Neural progenitor cell (in vitro differentiated cells): ENCODE measurements around the gene RNF212. TPM values are rescaled to one million over a fixed set of nuclear protein-coding genes. Genes with fewer than 3 reads are reported as not detected.

Source experiments
- DNase-seq: peaks from one replicate; pipeline ENCODE4 v3.0.0-alpha.2; 2016; ENCODE audit warnings: low spot score
- H2AFZ ChIP-seq: fragments of 200-600 bp; sonication (generic); replicated peaks from 2 replicates; pipeline ENCODE4 v1.6.1; 2016; ENCODE audit warnings: antibody characterized with exemption
- H3F3A ChIP-seq: fragments of 200-600 bp; sonication (generic); 2 replicates; pipeline ENCODE4 v1.6.1; 2016; ENCODE audit warnings: antibody characterized with exemption, low read depth
- H3K27ac ChIP-seq: fragments of 200-600 bp; sonication (generic); 2 replicates; pipeline ENCODE4 v1.5.1; 2016; ENCODE audit warnings: mild to moderate bottlenecking
- H3K27me3 ChIP-seq: fragments of 200-600 bp; sonication (generic); 2 replicates; pipeline ENCODE4 v1.6.1; 2016; ENCODE audit warnings: mild to moderate bottlenecking, moderate library complexity
- H3K36me3 ChIP-seq: fragments of 200-600 bp; sonication (generic); 2 replicates; pipeline ENCODE4 v1.5.1; 2016
- H3K4me1 ChIP-seq: fragments of 200-600 bp; sonication (generic); 2 replicates; pipeline ENCODE4 v1.6.1; 2016; ENCODE audit warnings: mixed run types
- H3K4me2 ChIP-seq: fragments of 200-600 bp; sonication (generic); 2 replicates; pipeline ENCODE4 v1.6.1; 2016
- H3K4me3 ChIP-seq: fragments of 200-600 bp; sonication (generic); 2 replicates; pipeline ENCODE4 v1.5.1; 2016
- H3K79me2 ChIP-seq: fragments of 200-600 bp; sonication (generic); 2 replicates; pipeline ENCODE4 v1.6.1; 2016; ENCODE audit warnings: low read depth
- H3K9ac ChIP-seq: fragments of 200-600 bp; sonication (generic); 2 replicates; pipeline ENCODE4 v1.6.1; 2016
- H3K9me3 ChIP-seq: fragments of 200-600 bp; sonication (generic); 2 replicates; pipeline ENCODE4 v1.5.1; 2016; ENCODE audit warnings: low read depth
- H4K20me1 ChIP-seq: fragments of 200-600 bp; sonication (generic); 2 replicates; pipeline ENCODE4 v1.6.1; 2016; ENCODE audit warnings: low read depth
- H3K27ac Mint-ChIP-seq: 3 replicates; pipeline ENCODE4 v1.8.0; 2021; ENCODE audit warnings: mixed read lengths
- H3K27me3 Mint-ChIP-seq: 2 replicates; pipeline ENCODE4 v1.8.0; 2022; ENCODE audit warnings: low read depth, mild to moderate bottlenecking, inconsistent platforms, moderate library complexity, mixed read lengths; ENCODE audit not compliant: insufficient read depth
- H3K36me3 Mint-ChIP-seq: 3 replicates; pipeline ENCODE4 v1.8.0; 2021; ENCODE audit warnings: mixed read lengths
- H3K4me1 Mint-ChIP-seq: 3 replicates; pipeline ENCODE4 v1.8.0; 2021; ENCODE audit warnings: mixed read lengths
- H3K4me3 Mint-ChIP-seq: 3 replicates; pipeline ENCODE4 v1.8.0; 2021; ENCODE audit warnings: mild to moderate bottlenecking, moderate library complexity, mixed read lengths
- H3K9me3 Mint-ChIP-seq: 3 replicates; pipeline ENCODE4 v1.8.0; 2020; ENCODE audit warnings: mixed read lengths
- CTCF ChIP-seq: fragments of 200-600 bp; sonication (generic); IDR thresholded peaks from 2 replicates; pipeline ENCODE4 v1.5.1; 2017; ENCODE audit warnings: antibody characterized with exemption, mild to moderate bottlenecking
- EZH2 ChIP-seq: fragments of 200-600 bp; sonication (generic); IDR thresholded peaks from 2 replicates; pipeline ENCODE4 v1.6.1; 2017; ENCODE audit warnings: antibody characterized with exemption, mild to moderate bottlenecking, moderate library complexity
- EZH2phosphoT487 ChIP-seq: fragments of 200-600 bp; sonication (generic); IDR thresholded peaks from 2 replicates; pipeline ENCODE4 v1.6.1; 2017; ENCODE audit warnings: antibody characterized with exemption
- total RNA-seq: library from RNA; depleted of rRNA; stranded (reverse); fragments of >200 nt; gene quantifications from 2 replicates; pipeline ENCODE4 v1.2.3, GENCODE V29; 2015; ENCODE audit warnings: low replicate concordance

RNF212 gene
- total RNA-seq, 1 donor from 2014 or later = 3.4 TPM

DNA sequence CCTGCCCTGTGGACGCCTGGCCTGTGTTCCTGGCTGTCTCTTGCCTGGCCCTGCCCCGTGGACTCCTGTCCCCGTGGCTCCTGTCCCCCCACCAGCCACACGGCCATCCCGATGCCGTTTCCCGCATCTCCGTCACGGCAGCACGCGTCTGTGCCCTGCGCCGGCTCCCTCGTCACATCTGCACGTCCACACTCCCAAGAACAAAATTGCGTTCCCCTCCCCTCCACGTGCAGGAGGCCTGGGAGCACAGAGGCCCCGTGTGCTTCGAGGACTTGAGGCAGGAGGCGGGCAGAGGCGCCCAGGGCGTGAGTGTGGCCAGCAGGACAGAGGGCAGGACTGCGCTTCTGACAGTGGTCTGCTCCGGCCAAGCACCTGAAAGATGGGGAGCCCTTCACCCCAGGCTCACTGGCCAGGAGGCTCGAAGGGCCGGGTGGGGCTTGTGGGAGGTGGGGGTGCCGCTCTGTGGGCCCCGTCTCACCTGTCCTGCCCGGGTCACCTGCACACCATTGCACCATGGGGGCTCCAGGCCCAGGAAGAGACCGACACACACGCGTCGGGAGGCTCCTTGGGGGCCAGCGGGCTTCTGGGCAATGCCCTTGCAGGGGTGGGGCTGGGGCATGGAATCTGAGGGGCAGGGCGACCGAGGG, 84.7 kb downstream of the RNF212 start:
- Histone ChIP-seq H3K27ac (no peak overlapping the region), H3K27me3 (no peaks in the 10 kb centered on the region), H3K36me3 (no peaks in the 10 kb centered on the region), H3K4me3 (no peak overlapping the region), H2AFZ (no peak overlapping the region), H3K4me2 (no peak overlapping the region), H3K9ac (no peak overlapping the region), H3K79me2 (no peaks in the 10 kb centered on the region), H3K9me3 (no peaks in the 10 kb centered on the region), H4K20me1 (peaks cover 6% of the 10 kb centered on the region), H3F3A (peaks cover 5% of the 10 kb centered on the region), H3K4me1 (peaks cover 13% of the 10 kb centered on the region)
- Mint-ChIP-seq H3K9me3 (peaks cover 3% of the 10 kb centered on the region), H3K36me3 (peaks cover 5% of the 10 kb centered on the region), H3K4me1 (peaks cover 4% of the 10 kb centered on the region), H3K4me3 (no peak overlapping the region), H3K27me3 (peaks cover 9% of the 10 kb centered on the region), H3K27ac (no peak overlapping the region)
- no peak for DNase-seq
- TF ChIP-seq CTCF (no peak), EZH2phosphoT487 (no peak), EZH2 (no peak)

DNA sequence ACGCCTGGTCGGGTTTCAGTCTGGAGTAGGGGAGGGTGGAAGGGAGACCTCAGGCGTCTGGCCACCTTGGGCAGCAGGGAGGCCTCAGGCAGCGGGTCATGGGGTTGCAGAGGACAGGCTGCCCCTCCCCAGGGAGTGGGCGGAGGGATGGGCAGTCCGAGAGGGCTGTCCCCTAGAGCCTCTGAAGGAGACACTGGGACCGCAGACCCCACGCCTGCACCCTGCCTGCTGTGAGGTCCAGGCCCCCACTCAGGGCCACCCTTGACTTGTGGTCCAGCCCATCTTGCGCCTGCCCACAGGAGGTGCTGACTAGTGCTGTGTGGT, 85.5 kb downstream of the RNF212 start:
- H3K36me3 ChIP-seq = no peaks in the 10 kb centered on the region

DNA sequence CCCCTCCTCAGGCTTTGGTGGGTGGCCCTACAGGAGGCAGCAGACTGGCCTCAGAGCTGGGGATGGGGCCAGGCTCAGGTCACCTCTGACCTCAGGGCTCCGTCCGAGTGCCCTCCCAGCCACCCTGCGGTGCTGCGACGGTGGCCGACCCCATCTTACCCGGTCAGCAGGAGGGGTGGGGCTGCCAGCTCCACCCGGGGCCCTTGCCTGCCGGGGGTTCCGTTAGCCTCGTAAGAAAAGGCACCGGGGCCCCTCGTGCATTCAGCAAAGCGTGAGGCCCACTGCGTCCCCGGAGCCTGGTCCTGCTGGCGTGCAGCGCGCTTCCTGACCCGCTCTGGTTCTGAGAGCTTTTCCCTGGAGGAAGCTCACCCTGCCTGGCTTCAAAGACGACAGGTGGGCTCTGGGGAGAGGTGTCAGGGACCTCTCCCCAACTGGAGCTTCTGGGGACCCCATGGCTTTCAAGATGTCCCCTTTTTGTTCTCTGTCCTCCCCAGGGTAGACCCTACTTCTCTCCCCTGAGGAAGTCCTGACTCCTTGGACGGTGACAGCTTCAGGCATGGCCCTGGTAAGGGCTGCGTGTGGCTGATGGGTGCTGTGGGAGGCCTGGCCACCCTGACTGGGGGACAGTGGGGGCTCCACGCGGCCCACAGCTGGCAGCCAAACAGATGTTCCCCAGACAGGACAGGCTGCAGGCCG, 86.0 kb downstream of the RNF212 start:
- H3K9ac ChIP-seq = no peak overlapping the region
- H3K9me3 Mint-ChIP-seq = peaks cover 3% of the 10 kb centered on the region
- H2AFZ ChIP-seq = no peak overlapping the region
- H3K27me3 ChIP-seq = no peaks in the 10 kb centered on the region
- H3K27ac ChIP-seq = no peak overlapping the region
- H3K4me3 Mint-ChIP-seq = no peak overlapping the region
- H3F3A ChIP-seq = peaks cover 5% of the 10 kb centered on the region
- no peak overlapping the region for H3K27ac Mint-ChIP-seq
- H3K4me3 ChIP-seq = no peak overlapping the region
- H3K27me3 Mint-ChIP-seq = peaks cover 9% of the 10 kb centered on the region
- H3K9me3 ChIP-seq = no peaks in the 10 kb centered on the region
- peaks cover 13% of the 10 kb centered on the region for H3K4me1 ChIP-seq
- peaks cover 6% of the 10 kb centered on the region for H4K20me1 ChIP-seq
- H3K36me3 ChIP-seq = no peaks in the 10 kb centered on the region
- no peaks in the 10 kb centered on the region for H3K79me2 ChIP-seq
- no peak for DNase-seq
- no peak overlapping the region for H3K4me2 ChIP-seq
- H3K36me3 Mint-ChIP-seq = peaks cover 5% of the 10 kb centered on the region
- H3K4me1 Mint-ChIP-seq = peaks cover 4% of the 10 kb centered on the region
- TF ChIP-seq CTCF (no peak), EZH2 (no peak), EZH2phosphoT487 (no peak)

More for the DNA sequence above, 85.5 kb downstream of the RNF212 start:
- Mint-ChIP-seq H3K36me3 (peaks cover 5% of the 10 kb centered on the region), H3K4me3 (no peak overlapping the region), H3K27ac (no peak overlapping the region), H3K9me3 (peaks cover 3% of the 10 kb centered on the region), H3K27me3 (peaks cover 9% of the 10 kb centered on the region), H3K4me1 (peaks cover 4% of the 10 kb centered on the region)
- Histone ChIP-seq H3K79me2 (no peaks in the 10 kb centered on the region), H3K4me1 (peaks cover 13% of the 10 kb centered on the region), H3K27me3 (no peaks in the 10 kb centered on the region), H3F3A (peaks cover 5% of the 10 kb centered on the region), H2AFZ (no peak overlapping the region), H3K27ac (no peak overlapping the region), H3K4me2 (no peak overlapping the region), H3K4me3 (no peak overlapping the region), H3K9ac (no peak overlapping the region), H4K20me1 (peaks cover 6% of the 10 kb centered on the region), H3K9me3 (no peaks in the 10 kb centered on the region)
- DNase-seq = no peak
- TF ChIP-seq EZH2phosphoT487 (no peak), CTCF (no peak), EZH2 (no peak)
